GM18870 (cell line): Measurements from ENCODE around the gene YAE1.

ENCODE experiments used
- ATAC-seq: cut with Tn5 transposase; IDR thresholded peaks from one replicate; pipeline ENCODE4 v1.9.1; 2021; ENCODE audit warnings: moderate library complexity; ENCODE audit not compliant: unreplicated experiment

Gene YAE1

GRCh38 chr7:39606941-39607340 is 40.7 kb downstream of the YAE1 start:
- ATAC-seq = no peak

- no peak for ATAC-seq
Observed at GRCh38 chr7:39607865-39608264, 41.7 kb downstream of the YAE1 start.

- ATAC-seq = no peak
Observed at GRCh38 chr7:39608278-39608677, 42.1 kb downstream of the YAE1 start.

GRCh38 chr7:39609113-39609934 is 43.1 kb downstream of the YAE1 start:
- ATAC-seq = no peak

GRCh38 chr7:39609935-39610263 is 43.7 kb downstream of the YAE1 start:
- no peak for ATAC-seq

- no peak for ATAC-seq
Observed at GRCh38 chr7:39613577-39613976, 47.4 kb downstream of the YAE1 start.

GRCh38 chr7:39614299-39614698 is 48.1 kb downstream of the YAE1 start:
- ATAC-seq = no peak

GRCh38 chr7:39615350-39615975 is 49.3 kb downstream of the YAE1 start:
- ATAC-seq = no peak

- ATAC-seq = no peak
Observed at GRCh38 chr7:39616138-39616537, 49.9 kb downstream of the YAE1 start.

GRCh38 chr7:39617005-39617404 is 50.8 kb downstream of the YAE1 start:
- no peak for ATAC-seq

- ATAC-seq = no peak
Observed at GRCh38 chr7:39618868-39619267, 52.7 kb downstream of the YAE1 start.

- ATAC-seq = no peak
Observed at GRCh38 chr7:39620486-39620885, 54.3 kb downstream of the YAE1 start.

- no peak for ATAC-seq
Observed at GRCh38 chr7:39621261-39621660, 55.1 kb downstream of the YAE1 start.

- ATAC-seq = no peak
Observed at GRCh38 chr7:39621784-39622411, 55.7 kb downstream of the YAE1 start.
